ENCODE measurements around the gene TNS3.

- TF ChIP-seq GABPA (IDR thresholded peaks at IDR 0.05; ENCODE audit: low read depth), result no peak
- no peak for TF ChIP-seq CTCF (IDR thresholded peaks at IDR 0.05; ENCODE audit: insufficient read depth, low read length)
- TF ChIP-seq REST (IDR thresholded peaks at IDR 0.05; ENCODE audit: insufficient replicate concordance, low read depth), result no peak
These were observed 153.0 kb downstream of the TNS3 start for GRCh38 chr7:47428768-47429472.

Measured in HL-60 (cell line).